ENCODE measurements around the gene PDZD4. TPM values are rescaled to one million over a fixed set of nuclear protein-coding genes. Genes with fewer than 3 reads are reported as not detected.

Gene PDZD4
- total RNA-seq, 2 donors from 2014 or later = 2.1 to 7.1 TPM

DNA sequence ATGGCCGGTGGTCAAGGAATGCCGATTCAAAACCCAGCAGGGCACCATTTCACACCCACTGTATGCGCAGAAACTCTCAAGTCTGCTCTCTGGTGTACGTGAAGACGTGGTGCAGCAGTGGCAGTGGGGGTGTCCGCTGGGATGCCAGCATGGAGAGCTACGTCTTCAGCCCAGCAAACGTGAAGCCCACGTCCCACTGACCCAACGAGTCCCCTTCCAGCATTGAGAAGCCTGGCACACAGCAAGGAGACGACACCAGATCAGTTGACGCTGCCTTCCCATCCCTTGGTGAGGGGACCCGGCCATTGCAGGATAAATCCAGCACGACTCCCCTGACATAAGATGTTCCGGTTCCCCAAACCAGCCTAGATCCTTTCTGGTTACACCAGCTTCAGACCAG, 68.5 kb downstream of the PDZD4 start:
- DNase-seq (ENCODE audit: low spot score) = no peak
- TF ChIP-seq, protein P1, sequence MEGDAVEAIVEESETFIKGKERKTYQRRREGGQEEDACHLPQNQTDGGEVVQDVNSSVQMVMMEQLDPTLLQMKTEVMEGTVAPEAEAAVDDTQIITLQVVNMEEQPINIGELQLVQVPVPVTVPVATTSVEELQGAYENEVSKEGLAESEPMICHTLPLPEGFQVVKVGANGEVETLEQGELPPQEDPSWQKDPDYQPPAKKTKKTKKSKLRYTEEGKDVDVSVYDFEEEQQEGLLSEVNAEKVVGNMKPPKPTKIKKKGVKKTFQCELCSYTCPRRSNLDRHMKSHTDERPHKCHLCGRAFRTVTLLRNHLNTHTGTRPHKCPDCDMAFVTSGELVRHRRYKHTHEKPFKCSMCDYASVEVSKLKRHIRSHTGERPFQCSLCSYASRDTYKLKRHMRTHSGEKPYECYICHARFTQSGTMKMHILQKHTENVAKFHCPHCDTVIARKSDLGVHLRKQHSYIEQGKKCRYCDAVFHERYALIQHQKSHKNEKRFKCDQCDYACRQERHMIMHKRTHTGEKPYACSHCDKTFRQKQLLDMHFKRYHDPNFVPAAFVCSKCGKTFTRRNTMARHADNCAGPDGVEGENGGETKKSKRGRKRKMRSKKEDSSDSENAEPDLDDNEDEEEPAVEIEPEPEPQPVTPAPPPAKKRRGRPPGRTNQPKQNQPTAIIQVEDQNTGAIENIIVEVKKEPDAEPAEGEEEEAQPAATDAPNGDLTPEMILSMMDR (IDR thresholded peaks at IDR 0.05) = no peak
- Histone ChIP-seq H3K4me3 (no peak overlapping the region), H3K27me3 (no peaks in the 10 kb centered on the region), H3K9me3 (peaks cover 0 to 9% of the 10 kb centered on the region in 2 donors), H3K27ac (no peak overlapping the region), H3K4me1 (peaks cover 0 to 22% of the 10 kb centered on the region in 2 donors), H3K36me3 (no peaks in the 10 kb centered on the region)

DNA sequence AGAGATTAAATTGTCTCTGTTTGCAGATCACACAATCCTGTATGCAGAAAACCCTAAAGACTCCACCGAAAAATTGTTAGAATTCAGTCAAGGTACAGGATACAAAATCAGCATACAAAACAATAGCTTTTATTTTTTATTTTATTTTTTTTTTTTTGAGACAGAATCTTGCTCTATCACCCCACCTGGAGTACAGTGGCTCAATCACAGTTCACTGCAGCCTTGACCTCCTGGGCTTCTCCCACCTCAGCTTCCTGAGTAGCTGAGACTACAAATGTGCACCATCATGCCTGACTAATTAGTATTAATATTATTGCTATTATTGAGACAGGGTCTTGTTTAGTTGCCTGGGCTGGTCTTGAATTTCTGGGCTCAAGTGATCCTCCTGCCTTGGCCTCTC, 75.2 kb downstream of the PDZD4 start:
- DNase-seq (ENCODE audit: low spot score) = no peak
- TF ChIP-seq, protein P1 (IDR thresholded peaks at IDR 0.05) = no peak
- Histone ChIP-seq H3K27me3 (no peaks in the 10 kb centered on the region), H3K27ac (no peak overlapping the region), H3K4me1 (no peaks in the 10 kb centered on the region), H3K4me3 (no peak overlapping the region), H3K9me3 (peaks cover 0 to 20% of the 10 kb centered on the region in 2 donors), H3K36me3 (no peaks in the 10 kb centered on the region)

Other genes starting within 250 kb of the PDZD4 start
- 10 to 100 TPM; 48.0 to 65.0 TPM for gene CCNQ, start 231.4 kb downstream of the PDZD4 start, total RNA-seq
- gene DUSP9, start 183.3 kb downstream of the PDZD4 start, total RNA-seq = not detected
- gene PNCK, start 156.7 kb downstream of the PDZD4 start, total RNA-seq = 10 to 100 TPM in 1 of 2 donors, 1 to 10 TPM in 1; 4.0 to 42.4 TPM
- gene SLC6A8, start 142.6 kb downstream of the PDZD4 start, total RNA-seq = 10 to 100 TPM; 71.3 to 76.6 TPM
- gene BCAP31, start 106.2 kb downstream of the PDZD4 start, total RNA-seq = 100 to 1,000 TPM in 1 of 2 donors, 10 to 100 TPM in 1; 86.3 to 109 TPM
- 10 to 100 TPM; 15.2 to 18.0 TPM for gene ABCD1, start 105.7 kb downstream of the PDZD4 start, total RNA-seq
- 1 to 10 TPM; 5.6 to 8.2 TPM for gene PLXNB3, start 66.3 kb downstream of the PDZD4 start, total RNA-seq
- 10 to 100 TPM; 19.4 to 24.6 TPM for gene SRPK3, start 49.5 kb downstream of the PDZD4 start, total RNA-seq
- gene IDH3G, start 36.2 kb downstream of the PDZD4 start, total RNA-seq = 100 to 1,000 TPM; 116 to 135 TPM
- 100 to 1,000 TPM; 219 to 238 TPM for gene SSR4, start 35.9 kb downstream of the PDZD4 start, total RNA-seq
- gene L1CAM, start 55.6 kb upstream of the PDZD4 start, total RNA-seq = 1 to 10 TPM; 6.3 to 7.0 TPM
- gene AVPR2, start 74.1 kb upstream of the PDZD4 start, total RNA-seq = 1 to 10 TPM; 2.3 to 4.7 TPM
- gene ARHGAP4, start 95.7 kb upstream of the PDZD4 start, total RNA-seq = 1 to 10 TPM; 7.6 to 8.9 TPM
- gene NAA10, start 104.5 kb upstream of the PDZD4 start, total RNA-seq = 10 to 100 TPM; 66.5 to 70.2 TPM
- 10 to 100 TPM in 1 of 2 donors, 1 to 10 TPM in 1; 6.2 to 10.6 TPM for gene RENBP, start 114.1 kb upstream of the PDZD4 start, total RNA-seq
- gene HCFC1, start 141.3 kb upstream of the PDZD4 start, total RNA-seq = 10 to 100 TPM; 40.8 to 54.7 TPM
- gene TMEM187, start 142.2 kb upstream of the PDZD4 start, total RNA-seq = 1 to 10 TPM; 4.7 to 6.4 TPM
- gene IRAK1, start 189.4 kb upstream of the PDZD4 start, total RNA-seq = 10 to 100 TPM; 27.5 to 37.1 TPM

All from right atrium auricular region (tissue), 2 donors.